Spleen (tissue), 13 donors: ENCODE measurements around the gene UNC5A. TPM values are rescaled to one million over a fixed set of nuclear protein-coding genes. Genes with fewer than 3 reads are reported as not detected.

Experiments
- DNase-seq: peaks from one replicate; pipeline ENCODE4 v3.0.0-alpha.2; 2020
- H3K27ac ChIP-seq, 8 donors: fragments of 200-600 bp; sonication (generic) in 7 of 8; 1 replicate in 4 of 8; 2 replicates in 4 of 8; pipeline versions ENCODE4 v1.5.0 to v1.8.0; 2016 to 2021; ENCODE audit warnings: inconsistent platforms in 4 of 8, mild to moderate bottlenecking in 4 of 8, moderate library complexity in 1 of 8
- H3K27me3 ChIP-seq, 7 donors: fragments of 200-600 bp; sonication (generic) in 6 of 7; replicated peaks in 1 of 7; 1 replicate in 4 of 7; 2 replicates in 3 of 7; pipeline versions ENCODE4 v1.5.0 to v1.8.0; 2016 to 2021; ENCODE audit warnings: inconsistent platforms in 3 of 7, mild to moderate bottlenecking in 1 of 7
- H3K36me3 ChIP-seq, 6 donors: fragments of 200-600 bp; sonication (generic) in 5 of 6; 1 replicate in 4 of 6; 2 replicates in 2 of 6; pipeline versions ENCODE4 v1.5.0 to v1.8.0; 2016 to 2021; ENCODE audit warnings: inconsistent platforms in 2 of 6
- H3K4me1 ChIP-seq, 6 donors: fragments of 200-600 bp; sonication (generic) in 5 of 6; 1 replicate in 3 of 6; 2 replicates in 3 of 6; pipeline versions ENCODE4 v1.5.0 to v1.8.0; 2016 to 2021; ENCODE audit warnings: inconsistent platforms in 3 of 6
- H3K4me3 ChIP-seq, 8 donors: fragments of 200-600 bp; sonication (generic) in 7 of 8; 1 replicate in 4 of 8; 2 replicates in 4 of 8; pipeline versions ENCODE4 v1.5.0 to v1.8.0; 2016 to 2021; ENCODE audit warnings: inconsistent platforms in 4 of 8, mild to moderate bottlenecking in 4 of 8, moderate library complexity in 2 of 8
- H3K9me3 ChIP-seq, 8 donors: fragments of 200-600 bp; sonication (generic) in 7 of 8; 1 replicate in 4 of 8; 2 replicates in 4 of 8; pipeline versions ENCODE4 v1.5.0 to v1.8.0; 2016 to 2021; ENCODE audit warnings: inconsistent platforms in 4 of 8
- POLR2A ChIP-seq, 3 donors: fragments of 450-650 bp; IDR thresholded peaks; one replicate each; pipeline ENCODE4 v1.5.1; 2017; ENCODE audit warnings: antibody characterized with exemption in 3 of 3, mild to moderate bottlenecking in 1 of 3
- POLR2AphosphoS5 ChIP-seq, 3 donors: sonication (generic); formaldehyde crosslinking; IDR thresholded peaks; one replicate each; pipeline ENCODE4 v1.5.1; 2017; ENCODE audit warnings: antibody characterized with exemption in 3 of 3
- WGBS, 5 donors: extraction: QIAGEN DNeasy Blood & Tissue Kit in 3 of 5; methylation state at CpG; one replicate each; pipeline versions ENCODE4 v1.1.5 to v1.1.7; 2013 to 2018; 5-methylcytosine and 5-hydroxymethylcytosine counted together
- intact Hi-C: fragments of 100-400 bp; cut with DNase I; formaldehyde crosslinking; loops from one replicate; pipeline ENCODE4 v1.15.0; 2023; ENCODE audit warnings: low total_unique reads
- long read RNA-seq, 2 donors: transcript quantifications; one replicate each; lab custom pipeline, GENCODE V29; 2026
- polyA plus RNA-seq, 3 donors: library from polyadenylated mRNA; stranded (reverse); fragments of 200-250 nt; gene quantifications; one replicate each; pipeline ENCODE4 v1.2.1, GENCODE V29; 2013
- total RNA-seq, 7 donors: library from RNA; depleted of rRNA in 3 of 7; stranded (reverse); fragments of >200 nt in 3 of 7; fragmentation: NEBNext Ultra II Directional in 4 of 7; extraction: Animal tissue kit (Norgen Biotek cat#: 25700) in 4 of 7; gene quantifications; one replicate each; pipeline versions ENCODE4 v1.1.0 to v1.2.1, GENCODE V29; 2016 to 2021
- TF ChIP-seq, protein P1 (sequence below), 11 experiments: fragments of 200-600 bp in 7 of 11; fragments of 450-650 bp in 4 of 11; sonication (generic) in 4 of 11; IDR thresholded peaks in 8 of 11; conservative IDR thresholded peaks in 3 of 11; 1 replicate in 7 of 11; 2 replicates in 4 of 11; pipeline versions ENCODE4 v1.4.0 to v1.8.0; 2016 to 2021; ENCODE audit warnings: antibody characterized with exemption in 11 of 11, inconsistent platforms in 4 of 11, mild to moderate bottlenecking in 1 of 11
- donor health status: healthy with polysubstance abuse.
- donor health status: DM: no; HTN: no; CAD: no; lungs with moderate emphysema.
- donor health status: DM: no; HTN: no; CAD: no.
- donor health status: Bipolar disorder and iron deficiency.
- donor health status: healthy.
- donor health status: DM: no; HTN: no; CAD: no.
- donor health status: DM: yes; HTN: yes; CAD: no.

The UNC5A gene
- not detected for total RNA-seq
- polyA plus RNA-seq, result under 1 TPM in 2 of 3 donors, not detected in 1; 0.03 to 0.06 TPM
- long read RNA-seq, donor 1, result 0 reads
- long read RNA-seq, donor 2, result 0 reads

GRCh38 chr5:176810081-176810597 is at the start of gene UNC5A:
TSS of gene UNC5A (plus strand) at chr5:176810559. CDS start at chr5:176810751, 192 bp downstream.
- no peaks in the 10 kb centered on the region for H3K36me3 ChIP-seq
- WGBS, 5 donors, result 1 to 2% (median 1%) methylated on average over 12 to 65 of the region's 65 CpGs; no CpG with 5 or more reads in 1 of the 5 donors
- TF ChIP-seq, protein P1, sequence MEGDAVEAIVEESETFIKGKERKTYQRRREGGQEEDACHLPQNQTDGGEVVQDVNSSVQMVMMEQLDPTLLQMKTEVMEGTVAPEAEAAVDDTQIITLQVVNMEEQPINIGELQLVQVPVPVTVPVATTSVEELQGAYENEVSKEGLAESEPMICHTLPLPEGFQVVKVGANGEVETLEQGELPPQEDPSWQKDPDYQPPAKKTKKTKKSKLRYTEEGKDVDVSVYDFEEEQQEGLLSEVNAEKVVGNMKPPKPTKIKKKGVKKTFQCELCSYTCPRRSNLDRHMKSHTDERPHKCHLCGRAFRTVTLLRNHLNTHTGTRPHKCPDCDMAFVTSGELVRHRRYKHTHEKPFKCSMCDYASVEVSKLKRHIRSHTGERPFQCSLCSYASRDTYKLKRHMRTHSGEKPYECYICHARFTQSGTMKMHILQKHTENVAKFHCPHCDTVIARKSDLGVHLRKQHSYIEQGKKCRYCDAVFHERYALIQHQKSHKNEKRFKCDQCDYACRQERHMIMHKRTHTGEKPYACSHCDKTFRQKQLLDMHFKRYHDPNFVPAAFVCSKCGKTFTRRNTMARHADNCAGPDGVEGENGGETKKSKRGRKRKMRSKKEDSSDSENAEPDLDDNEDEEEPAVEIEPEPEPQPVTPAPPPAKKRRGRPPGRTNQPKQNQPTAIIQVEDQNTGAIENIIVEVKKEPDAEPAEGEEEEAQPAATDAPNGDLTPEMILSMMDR (IDR thresholded peaks at IDR 0.05 in 8 of 11, conservative IDR thresholded peaks at IDR 0.05 in 3 of 11), result no peak
- no peak for TF ChIP-seq POLR2A (IDR thresholded peaks at IDR 0.05)
- no peak for TF ChIP-seq POLR2AphosphoS5 (IDR thresholded peaks at IDR 0.05)
- intact Hi-C loops, result no loop called here
- H3K4me3 ChIP-seq, result peak within 1 kb of the TSS; percentile 16 to 68 (median 40)
- peaks cover 2 to 95% (median 59%) of the 10 kb centered on the region in 7 donors for H3K27me3 ChIP-seq
- no peak for DNase-seq
- H3K4me1 ChIP-seq, result peaks cover 10 to 25% (median 19%) of the 10 kb centered on the region in 6 donors
- no peaks in the 10 kb centered on the region for H3K9me3 ChIP-seq
- no peak within 1 kb of the TSS for H3K27ac ChIP-seq

DNA sequence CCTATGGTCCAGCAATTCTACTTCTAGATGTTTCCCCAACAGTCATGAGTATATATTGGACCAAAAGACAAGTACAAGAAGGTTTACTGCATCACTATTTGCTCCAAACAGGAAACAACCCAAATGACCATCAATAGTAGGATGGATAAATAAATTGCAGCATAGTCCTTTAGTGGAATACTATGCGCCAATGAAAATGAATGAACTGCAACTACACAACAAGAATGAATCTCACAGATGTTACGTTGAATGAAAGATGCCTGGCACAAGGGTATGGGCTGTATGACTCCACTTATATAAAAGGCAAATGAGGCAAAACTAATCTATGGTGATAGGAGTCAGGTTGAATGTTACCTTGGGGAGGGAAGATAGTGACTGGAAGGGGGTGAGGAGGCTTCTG is 48.6 kb upstream of the UNC5A start:
- no peak overlapping the region for H3K4me3 ChIP-seq
- no peak for DNase-seq
- TF ChIP-seq, protein P1 (IDR thresholded peaks at IDR 0.05 in 8 of 11, conservative IDR thresholded peaks at IDR 0.05 in 3 of 11), result no peak
- H3K27me3 ChIP-seq, result peaks cover 0 to 27% (median 0%) of the 10 kb centered on the region in 7 donors
- no peaks in the 10 kb centered on the region for H3K36me3 ChIP-seq
- 84 to 96% (median 93%) methylated on average over 2 of the region's 2 CpGs for WGBS, 5 donors
- intact Hi-C loops, result no loop called here
- no peaks in the 10 kb centered on the region for H3K4me1 ChIP-seq
- H3K9me3 ChIP-seq, result peaks cover 0 to 29% (median 23%) of the 10 kb centered on the region in 8 donors
- H3K27ac ChIP-seq, result no peak overlapping the region

- WGBS, 5 donors, result 55 to 66% (median 58%) methylated on average over 9 of the region's 9 CpGs
- no peaks in the 10 kb centered on the region for H3K4me1 ChIP-seq
- TF ChIP-seq POLR2A (IDR thresholded peaks at IDR 0.05), result no peak
- TF ChIP-seq POLR2AphosphoS5 (IDR thresholded peaks at IDR 0.05), result no peak
- TF ChIP-seq, protein P1 (IDR thresholded peaks at IDR 0.05 in 8 of 11, conservative IDR thresholded peaks at IDR 0.05 in 3 of 11), result no peak
Observed at GRCh38 chr5:176762489-176762888, 47.9 kb upstream of the UNC5A start.

GRCh38 chr5:176765687-176766086 is 44.7 kb upstream of the UNC5A start:
- WGBS, 5 donors, result 92 to 100% (median 93%) methylated on average over 1 of the region's 1 CpG
- TF ChIP-seq, protein P1 (IDR thresholded peaks at IDR 0.05 in 8 of 11, conservative IDR thresholded peaks at IDR 0.05 in 3 of 11), result no peak
- no peak for TF ChIP-seq POLR2AphosphoS5 (IDR thresholded peaks at IDR 0.05)
- TF ChIP-seq POLR2A (IDR thresholded peaks at IDR 0.05), result no peak
- H3K4me1 ChIP-seq, result no peaks in the 10 kb centered on the region
- intact Hi-C loops, result no loop called here
- peaks cover 0 to 61% (median 11%) of the 10 kb centered on the region in 7 donors for H3K27me3 ChIP-seq
- no peak for DNase-seq
- H3K36me3 ChIP-seq, result no peaks in the 10 kb centered on the region
- H3K27ac ChIP-seq, result no peak overlapping the region
- H3K9me3 ChIP-seq, result peaks cover 0 to 31% (median 24%) of the 10 kb centered on the region in 8 donors
- H3K4me3 ChIP-seq, result no peak overlapping the region

More at GRCh38 chr5:176762489-176762888, 47.9 kb upstream of the UNC5A start:
- H3K4me3 ChIP-seq, result no peak overlapping the region
- no peak overlapping the region for H3K27ac ChIP-seq
- H3K27me3 ChIP-seq, result peaks cover 0 to 35% (median 0%) of the 10 kb centered on the region in 7 donors
- no peak for DNase-seq
- no peaks in the 10 kb centered on the region for H3K36me3 ChIP-seq
- peaks cover 0 to 31% (median 24%) of the 10 kb centered on the region in 8 donors for H3K9me3 ChIP-seq
- intact Hi-C loops, result no loop called here
